Transverse colon (tissue), 4 donors: ENCODE results near the gene EXOSC5. TPM values are rescaled to one million over a fixed set of nuclear protein-coding genes. Genes with fewer than 3 reads are reported as not detected.
"Not testable (repeated sequence)": the region's sequence is repeated elsewhere in the genome, so short reads cannot be mapped to it uniquely, and the experiment has no call there.

Source experiments
- DNase-seq: peaks from one replicate; pipeline ENCODE4 v3.0.0-alpha.2; 2019
- H3K27ac ChIP-seq, 4 donors: fragments of 200-600 bp; sonication (generic); 2 replicates each; pipeline ENCODE4 v1.5.1; 2016 to 2018; ENCODE audit warnings: inconsistent platforms in 4 of 4
- H3K27me3 ChIP-seq: fragments of 200-600 bp; sonication (generic); 2 replicates; pipeline ENCODE4 v1.5.1; 2017; ENCODE audit warnings: inconsistent platforms
- H3K36me3 ChIP-seq, 4 donors: fragments of 200-600 bp; sonication (generic); 2 replicates each; pipeline ENCODE4 v1.5.1; 2017 to 2019; ENCODE audit warnings: inconsistent platforms in 4 of 4
- H3K4me1 ChIP-seq, 4 donors: fragments of 200-600 bp; sonication (generic); 2 replicates each; pipeline ENCODE4 v1.5.1; 2017 to 2020; ENCODE audit warnings: inconsistent platforms in 4 of 4
- H3K4me3 ChIP-seq, 4 donors: fragments of 200-600 bp; sonication (generic); 1 replicate in 1 of 4; 2 replicates in 3 of 4; pipeline versions ENCODE4 v1.5.1 to v1.6.1; 2017 to 2019; ENCODE audit warnings: inconsistent platforms in 4 of 4
- H3K9me3 ChIP-seq, 2 donors: fragments of 200-600 bp; sonication (generic); 2 replicates each; pipeline ENCODE4 v1.5.1; 2017 to 2019; ENCODE audit warnings: inconsistent platforms in 2 of 2
- CTCF ChIP-seq, 5 experiments: fragments of 200-600 bp in 3 of 5; fragments of 450-650 bp in 2 of 5; sonication (generic) in 3 of 5; IDR thresholded peaks; 1 replicate in 2 of 5; 2 replicates in 3 of 5; pipeline ENCODE4 v1.5.1; 2016 to 2017; ENCODE audit warnings: antibody characterized with exemption in 5 of 5, inconsistent platforms in 3 of 5, mild to moderate bottlenecking in 2 of 5, moderate library complexity in 1 of 5
- EP300 ChIP-seq: sonication (generic); formaldehyde crosslinking; IDR thresholded peaks from one replicate; pipeline ENCODE4 v1.6.1; 2017; ENCODE audit warnings: antibody characterized with exemption, low read depth
- POLR2A ChIP-seq: fragments of 450-650 bp; IDR thresholded peaks from one replicate; pipeline ENCODE4 v1.6.1; 2016; ENCODE audit warnings: antibody characterized with exemption, mild to moderate bottlenecking, moderate library complexity
- POLR2AphosphoS5 ChIP-seq, 3 donors: sonication (generic); formaldehyde crosslinking; IDR thresholded peaks; one replicate each; pipeline ENCODE4 v1.6.1; 2016; ENCODE audit warnings: antibody characterized with exemption in 3 of 3
- WGBS, 2 donors: methylation state at CpG; one replicate each; pipeline ENCODE4 v1.1.5; 2018; ENCODE audit warnings: low coverage in 1 of 2; 5-methylcytosine and 5-hydroxymethylcytosine counted together
- in situ Hi-C, 4 donors: fragments of 200-750 bp; cut with MboI; loops; one replicate each; pipeline versions ENCODE4 v1.15.0 to v1.15.1; 2017; ENCODE audit warnings: low sequenced_read_pairs in 3 of 4, low pct_ligation_motif_present in 1 of 4, low pct_unique_long_range_greater_than_20kb in 1 of 4
- intact Hi-C: fragments of 100-400 bp; cut with DNase I; formaldehyde crosslinking; loops from one replicate; pipeline ENCODE4 v1.15.1; 2023; ENCODE audit warnings: low total_unique reads
- total RNA-seq, 4 donors: library from RNA; depleted of rRNA; stranded (reverse); fragments of >200 nt; gene quantifications; one replicate each; pipeline ENCODE4 v1.1.0, GENCODE V29; 2016

EXOSC5 gene
- total RNA-seq, 4 donors from 2014 or later = 4.0 to 20.6 (median 10.8) TPM

DNA sequence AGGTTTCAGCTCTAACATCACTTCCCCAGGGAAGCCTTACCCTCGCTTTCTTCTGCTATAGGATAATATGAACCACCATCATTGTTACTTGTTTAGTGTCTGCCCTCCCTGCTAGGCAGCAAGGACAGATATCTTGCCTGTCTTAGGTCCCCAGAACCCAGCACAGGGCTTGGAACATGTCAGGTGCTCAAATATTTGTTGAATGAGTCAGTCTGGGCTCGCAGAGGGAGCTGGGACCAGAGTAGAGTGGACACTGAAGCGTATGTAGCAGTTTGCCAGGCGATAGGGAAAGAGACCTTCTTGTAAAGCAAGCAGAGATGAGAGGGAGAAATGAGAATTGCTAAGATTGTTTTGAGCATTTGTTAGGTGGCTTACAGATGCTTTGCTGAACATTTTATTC lies 12.1 kb upstream of the EXOSC5 start:
- Histone ChIP-seq H3K27ac (peak overlapping the region in 3 of 4 donors; percentile 18 to 41 (median 36)), H3K4me1 (peaks cover 0 to 20% (median 10%) of the 10 kb centered on the region in 4 donors), H3K27me3 (no peaks in the 10 kb centered on the region), H3K9me3 (no peaks in the 10 kb centered on the region), H3K36me3 (peaks cover 0 to 3% (median 0%) of the 10 kb centered on the region in 4 donors), H3K4me3 (no peak overlapping the region)
- TF ChIP-seq POLR2A (no peak), POLR2AphosphoS5 (IDR thresholded peaks at IDR 0.05) (no peak), CTCF (IDR thresholded peaks at IDR 0.05) (no peak), EP300 (no peak)
- 61% methylated on average over 4 of the region's 4 CpGs; no CpG with 5 or more reads in 1 of the 2 donors for WGBS, 2 donors
- in situ Hi-C loops = no loop called here
- DNase-seq = no peak
- intact Hi-C loops = no loop called here

- intact Hi-C loops, H3K27me3 ChIP-seq, H3K4me3 ChIP-seq, DNase-seq, H3K9me3 ChIP-seq, H3K36me3 ChIP-seq, in situ Hi-C loops: not testable (repeated sequence)
- WGBS, 2 donors = 94% methylated on average over 5 of the region's 5 CpGs; no CpG with 5 or more reads in 1 of the 2 donors
- H3K4me1 ChIP-seq = peaks cover 0 to 20% (median 10%) of the 10 kb centered on the region in 4 donors
- H3K27ac ChIP-seq = peak overlapping the region in 3 of 4 donors; percentile 18 to 41 (median 36)
Measured at GRCh38 chr19:41408846-41409245, 11.7 kb upstream of the EXOSC5 start.

DNA sequence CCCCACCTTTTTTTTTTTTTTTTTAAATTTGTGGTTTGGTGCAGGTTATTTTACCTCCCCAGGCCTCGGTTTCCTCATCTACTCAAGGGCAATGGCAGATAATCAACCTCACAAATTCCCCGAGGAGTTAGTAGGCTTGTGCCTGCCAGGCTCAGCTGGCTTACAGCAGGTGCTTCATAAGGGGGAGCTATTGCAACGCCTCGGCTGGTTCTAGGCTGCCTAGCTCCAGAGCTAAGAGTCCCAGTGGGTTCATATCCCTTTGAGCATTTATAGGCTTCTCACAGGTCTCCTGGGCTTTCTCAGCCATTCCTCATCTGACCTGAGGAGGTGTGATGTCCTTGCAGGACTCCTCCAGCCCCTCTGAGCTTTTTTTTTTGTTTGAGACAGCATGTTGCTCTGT lies 11.1 kb upstream of the EXOSC5 start:
- Histone ChIP-seq H3K4me1 (peaks cover 0 to 20% (median 10%) of the 10 kb centered on the region in 4 donors), H3K27me3 (no peaks in the 10 kb centered on the region), H3K27ac (no peak overlapping the region), H3K36me3 (no peaks in the 10 kb centered on the region), H3K9me3 (no peaks in the 10 kb centered on the region), H3K4me3 (no peak overlapping the region)
- 61% methylated on average over 2 of the region's 4 CpGs; no CpG with 5 or more reads in 1 of the 2 donors for WGBS, 2 donors
- intact Hi-C loops (no loop called here), in situ Hi-C loops (no loop called here)
- no peak for DNase-seq
- TF ChIP-seq POLR2A (no peak), CTCF (IDR thresholded peaks at IDR 0.05) (no peak), POLR2AphosphoS5 (IDR thresholded peaks at IDR 0.05) (no peak), EP300 (no peak)

GRCh38 chr19:41407271-41407670 lies 10.1 kb upstream of the EXOSC5 start:
- in situ Hi-C loops = no loop called here
- TF ChIP-seq CTCF (IDR thresholded peaks at IDR 0.05) = no peak
- TF ChIP-seq POLR2A = no peak
- TF ChIP-seq POLR2AphosphoS5 (IDR thresholded peaks at IDR 0.05) = no peak
- TF ChIP-seq EP300 = no peak
- 66% methylated on average over 4 of the region's 4 CpGs; no CpG with 5 or more reads in 1 of the 2 donors for WGBS, 2 donors

GRCh38 chr19:41405776-41406175 lies 8.6 kb upstream of the EXOSC5 start:
- Histone ChIP-seq H3K4me3 (no peak overlapping the region), H3K27me3 (no peaks in the 10 kb centered on the region), H3K36me3 (no peaks in the 10 kb centered on the region), H3K4me1 (peaks cover 0 to 20% (median 10%) of the 10 kb centered on the region in 4 donors), H3K9me3 (no peaks in the 10 kb centered on the region), H3K27ac (no peak overlapping the region)
- TF ChIP-seq CTCF (IDR thresholded peaks at IDR 0.05) = no peak
- no peak for TF ChIP-seq EP300
- no peak for TF ChIP-seq POLR2A
- no peak for TF ChIP-seq POLR2AphosphoS5 (IDR thresholded peaks at IDR 0.05)
- intact Hi-C loops (no loop called here), in situ Hi-C loops (no loop called here)
- no peak for DNase-seq
- WGBS, 2 donors = 80% methylated on average over 1 to 6 of the region's 6 CpGs

More at GRCh38 chr19:41407271-41407670, 10.1 kb upstream of the EXOSC5 start:
- Histone ChIP-seq H3K4me3 (no peak overlapping the region), H3K9me3 (no peaks in the 10 kb centered on the region), H3K27ac (peak overlapping the region in 1 of 4 donors; percentile 3), H3K27me3 (no peaks in the 10 kb centered on the region), H3K36me3 (no peaks in the 10 kb centered on the region), H3K4me1 (peaks cover 0 to 20% (median 10%) of the 10 kb centered on the region in 4 donors)
- intact Hi-C loops = no loop called here
- DNase-seq = no peak
